ENCODE results near the gene CIART. TPM values are rescaled to one million over a fixed set of nuclear protein-coding genes. Genes with fewer than 3 reads are reported as not detected.

Gene CIART
- total and polyA plus RNA-seq, 4 donors, result 0.51 to 7.1 (median 1.9) TPM

- no peak for DNase-seq (ENCODE audit: low spot score)
- Histone ChIP-seq H3K27ac (ENCODE audit: low read depth in 1 of 2, low read length in 2 of 2) (no peak overlapping the region), H3K4me1 (ENCODE audit: control insufficient read depth in 4 of 4, insufficient read depth in 4 of 4, low read length in 3 of 4) (peaks cover 7 to 44% (median 41%) of the 10 kb centered on the region in 4 donors), H3K9ac (ENCODE audit: low read depth in 1 of 2, low read length in 2 of 2) (no peak overlapping the region), H3K9me3 (ENCODE audit: control insufficient read depth in 4 of 4, low read length in 3 of 4) (no peaks in the 10 kb centered on the region), H3K4me3 (ENCODE audit: low read depth in 1 of 3, low read length in 3 of 3) (no peak overlapping the region), H3K36me3 (ENCODE audit: control insufficient read depth in 4 of 4, insufficient read depth in 3 of 4, low read depth in 1 of 4, low read length in 3 of 4) (peaks cover 5 to 27% (median 23%) of the 10 kb centered on the region in 4 donors), H3K27me3 (ENCODE audit: control insufficient read depth in 4 of 4, insufficient read depth in 4 of 4, low read length in 3 of 4) (no peaks in the 10 kb centered on the region)
- 84% methylated on average over 6 of the region's 6 CpGs for WGBS
- TF ChIP-seq RAD21 (IDR thresholded peaks at IDR 0.05) (no peak), SP1 (IDR thresholded peaks at IDR 0.05) (no peak), TAF1 (conservative IDR thresholded peaks at IDR 0.05) (no peak), EGR1 (IDR thresholded peaks at IDR 0.05; ENCODE audit: low read depth in 2 of 2) (no peak), RXRA (IDR thresholded peaks at IDR 0.05) (no peak), REST (IDR thresholded peaks at IDR 0.05) (no peak), FOXA2 (IDR thresholded peaks at IDR 0.05) (no peak), ZBTB33 (IDR thresholded peaks at IDR 0.05) (no peak), YY1 (IDR thresholded peaks at IDR 0.05) (no peak), HNF4G (IDR thresholded peaks at IDR 0.05) (no peak), HNF4A (conservative IDR thresholded peaks at IDR 0.05) (no peak), MAX (IDR thresholded peaks at IDR 0.05) (no peak), GABPA (IDR thresholded peaks at IDR 0.05 in 1 of 2, conservative IDR thresholded peaks at IDR 0.05 in 1 of 2) (no peak), JUND (IDR thresholded peaks at IDR 0.05) (no peak), CTCF (IDR thresholded peaks at IDR 0.05; ENCODE audit: low read depth, low read length, missing input control) (no peak)
Measured at GRCh38 chr1:150263549-150263948, 18.8 kb upstream of the CIART start.

GRCh38 chr1:150267896-150268295 is 14.5 kb upstream of the CIART start:
- TF ChIP-seq RXRA (IDR thresholded peaks at IDR 0.05) (no peak), JUND (IDR thresholded peaks at IDR 0.05) (no peak), MAX (IDR thresholded peaks at IDR 0.05) (no peak), RAD21 (IDR thresholded peaks at IDR 0.05) (no peak)
- peak overlapping the region; percentile 77 to 99 (median 89) for H3K4me3 ChIP-seq (ENCODE audit: low read depth in 1 of 3, low read length in 3 of 3)
- H3K9ac ChIP-seq (ENCODE audit: low read depth in 1 of 2, low read length in 2 of 2), result peak overlapping the region; percentile 97 to 99
- peak overlapping the region; percentile 91 to 94 for H3K27ac ChIP-seq (ENCODE audit: low read depth in 1 of 2, low read length in 2 of 2)
- DNase-seq (ENCODE audit: low spot score), result no peak
- peaks cover 0 to 22% (median 19%) of the 10 kb centered on the region in 4 donors for H3K4me1 ChIP-seq (ENCODE audit: control insufficient read depth in 4 of 4, insufficient read depth in 4 of 4, low read length in 3 of 4)
- no peaks in the 10 kb centered on the region for H3K27me3 ChIP-seq (ENCODE audit: control insufficient read depth in 4 of 4, insufficient read depth in 4 of 4, low read length in 3 of 4)
- peaks cover 5 to 27% (median 23%) of the 10 kb centered on the region in 4 donors for H3K36me3 ChIP-seq (ENCODE audit: control insufficient read depth in 4 of 4, insufficient read depth in 3 of 4, low read depth in 1 of 4, low read length in 3 of 4)
- 16% methylated on average over 6 of the region's 6 CpGs for WGBS
- no peaks in the 10 kb centered on the region for H3K9me3 ChIP-seq (ENCODE audit: control insufficient read depth in 4 of 4, low read length in 3 of 4)
